Endometrial microvascular endothelial cells (primary cell): Measurements from ENCODE around the gene SERPINE2. TPM values are rescaled to one million over a fixed set of nuclear protein-coding genes. Genes with fewer than 3 reads are reported as not detected.

Experiments used
- in situ Hi-C: cut with HindIII; loops from 2 replicates; pipeline ENCODE4 v1.10.0; 2017; ENCODE audit warnings: low sequenced_read_pairs, low pct_unique_long_range_greater_than_20kb; ENCODE audit errors: inconsistent ontology term
- total RNA-seq: library from RNA; depleted of rRNA; stranded (reverse); fragments of >200 nt; gene quantifications from one replicate; pipeline ENCODE4 v1.2.3, GENCODE V29; 2015; ENCODE audit errors: inconsistent ontology term

SERPINE2 gene
- total RNA-seq = 6.4 TPM

DNA sequence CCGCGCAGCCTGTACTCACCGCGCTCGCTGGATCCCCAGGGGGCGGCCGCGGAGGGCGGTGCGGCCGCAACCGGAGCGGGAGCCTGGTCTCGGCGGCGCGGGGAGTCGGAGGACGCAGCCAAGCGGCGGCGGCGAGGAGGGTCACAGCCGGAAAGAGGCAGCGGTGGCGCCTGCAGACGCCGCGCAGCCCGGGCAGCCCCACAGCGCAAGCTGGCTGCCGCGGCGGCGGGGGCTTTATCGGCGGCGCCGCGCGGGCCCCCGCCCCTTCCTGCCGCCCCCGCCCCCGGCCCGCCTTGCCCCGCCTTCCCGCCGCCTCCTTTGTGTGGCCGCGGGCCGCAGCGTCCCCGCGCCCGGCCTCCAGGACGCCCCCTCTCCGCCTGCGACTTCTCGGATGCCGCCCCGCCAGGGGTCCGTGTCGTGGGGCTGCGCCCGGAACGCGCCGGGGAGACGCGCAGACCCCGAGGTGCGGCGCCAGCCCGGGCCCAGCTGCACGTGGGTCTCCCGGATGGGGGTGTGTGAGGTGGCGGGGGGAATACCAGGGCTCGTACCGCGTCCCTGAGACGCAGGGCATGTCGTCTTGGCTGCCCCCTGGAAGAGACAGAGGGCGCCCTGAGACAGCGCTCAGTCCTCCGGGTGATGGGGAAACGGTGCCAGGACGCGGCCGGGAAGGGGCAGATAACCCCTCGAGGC, at the start of gene SERPINE2:
SERPINE2 (minus strand) TSS at position 207 of the 690 bp plus-strand sequence. CDS start 37,386 bp downstream, outside the sequence.
- in situ Hi-C loops = no loop called here

DNA sequence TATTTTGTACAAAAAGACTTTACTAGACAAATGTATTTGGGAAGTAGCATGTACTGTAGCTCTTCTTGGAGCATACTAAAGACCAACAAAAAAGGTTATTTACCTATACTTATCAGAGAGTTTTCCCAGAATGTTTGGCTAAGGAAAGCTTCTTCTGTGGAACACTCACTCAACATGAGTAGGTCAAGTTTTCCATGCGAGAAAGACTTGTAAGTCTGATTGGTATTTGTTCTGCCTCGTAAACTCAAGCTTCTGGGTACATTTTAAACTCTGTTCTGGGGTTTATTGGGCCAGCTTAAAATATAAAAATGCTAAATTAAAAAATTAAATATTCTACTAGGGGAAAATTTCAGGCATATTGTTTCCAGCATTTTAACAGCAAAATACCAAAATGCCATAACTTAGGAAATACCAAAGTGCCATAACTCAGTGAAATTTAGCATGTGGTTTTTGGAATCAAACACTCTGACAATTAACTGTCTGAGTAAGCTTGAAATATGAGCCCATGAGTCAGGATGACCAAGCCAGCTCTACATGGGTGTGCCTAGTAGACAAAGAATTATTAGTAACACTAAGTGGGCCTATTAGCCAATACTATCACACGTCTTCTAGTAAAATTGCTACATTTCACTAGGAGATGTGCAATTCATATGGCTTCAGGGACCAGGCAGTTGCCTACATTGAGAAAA, 47.3 kb upstream of the SERPINE2 start:
- in situ Hi-C loops = no loop called here

GRCh38 chr2:224085811-224086210, 46.7 kb upstream of the SERPINE2 start:
- in situ Hi-C loops = no loop called here

DNA sequence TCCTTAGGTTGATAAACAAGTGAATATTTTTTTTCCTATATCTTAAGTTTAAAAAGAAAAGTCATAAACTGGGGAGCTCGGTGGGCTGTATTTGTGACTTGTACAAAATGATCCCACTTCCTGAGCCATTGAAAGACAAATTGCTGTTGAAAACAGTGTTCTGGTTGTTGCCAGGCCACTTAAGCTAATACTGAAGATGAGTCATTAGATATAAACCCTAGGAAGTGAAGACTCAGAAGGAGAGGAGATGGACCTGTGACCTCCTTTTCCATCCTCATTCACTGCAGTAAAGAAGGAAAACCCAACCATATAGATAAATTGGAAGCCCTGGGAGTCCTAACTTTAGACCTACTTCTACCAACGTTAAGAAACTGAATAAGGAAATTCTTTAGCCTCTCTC, 46.2 kb upstream of the SERPINE2 start:
- in situ Hi-C loops = no loop called here

GRCh38 chr2:224084266-224084892, 45.3 kb upstream of the SERPINE2 start:
- in situ Hi-C loops = no loop called here

DNA sequence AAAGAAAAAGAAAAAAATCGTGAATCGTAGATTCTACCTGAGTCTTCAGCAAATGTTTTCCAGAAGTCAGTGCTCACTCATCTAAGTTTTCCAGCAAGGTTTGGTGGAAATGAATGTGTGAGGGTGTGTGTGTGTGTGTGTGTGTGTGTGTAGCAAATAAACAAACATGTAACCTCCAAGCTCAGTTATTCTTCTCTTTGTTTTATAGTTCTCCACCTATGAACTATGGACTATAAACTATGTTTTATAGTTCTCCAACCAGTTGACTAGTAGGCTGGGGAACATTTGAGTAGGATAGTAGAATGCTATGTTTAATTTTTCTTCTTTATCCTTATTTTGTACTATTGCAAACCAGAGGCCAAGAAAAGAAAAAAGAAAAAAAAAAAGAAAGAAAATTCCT, 44.6 kb upstream of the SERPINE2 start:
- in situ Hi-C loops = no loop called here

GRCh38 chr2:224078656-224079055, 39.6 kb upstream of the SERPINE2 start:
- in situ Hi-C loops = no loop called here

DNA sequence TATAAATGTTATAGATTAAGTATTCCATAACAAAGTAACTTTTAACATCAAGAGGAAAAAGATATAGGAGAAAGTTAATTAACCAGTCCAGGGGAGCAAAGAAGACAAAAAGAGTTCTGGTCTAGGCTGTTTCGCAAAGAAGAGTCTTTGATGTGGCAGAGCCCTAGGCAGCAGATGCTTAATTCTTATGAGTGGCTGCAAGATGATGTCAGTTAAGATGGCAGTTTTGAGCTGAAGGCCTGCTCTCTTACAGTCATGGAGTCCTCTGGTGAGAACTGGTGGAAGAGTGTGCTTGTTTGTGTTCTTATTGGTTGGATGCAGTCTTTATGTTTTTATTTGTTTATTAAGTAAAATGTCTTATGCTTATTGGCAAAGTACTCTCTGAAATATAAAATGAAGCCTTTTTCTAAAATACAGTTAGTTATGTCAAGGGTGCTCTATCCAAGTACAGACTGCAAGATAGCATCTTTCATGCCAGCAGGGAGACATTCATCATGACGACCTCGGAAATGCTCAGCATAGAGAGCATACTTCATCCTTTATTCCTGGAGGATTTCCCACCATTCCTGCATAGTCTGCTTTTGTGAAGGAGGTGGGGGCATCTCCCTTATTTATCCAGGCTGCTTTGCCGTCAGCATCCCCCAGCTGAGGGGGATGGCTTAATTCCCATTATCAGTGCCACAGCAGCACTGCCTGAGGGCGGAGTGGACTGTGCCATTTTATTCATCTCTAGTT, 38.9 kb upstream of the SERPINE2 start:
- in situ Hi-C loops = no loop called here

- in situ Hi-C loops = no loop called here
These were observed 36.5 kb upstream of the SERPINE2 start for GRCh38 chr2:224075588-224075987.

DNA sequence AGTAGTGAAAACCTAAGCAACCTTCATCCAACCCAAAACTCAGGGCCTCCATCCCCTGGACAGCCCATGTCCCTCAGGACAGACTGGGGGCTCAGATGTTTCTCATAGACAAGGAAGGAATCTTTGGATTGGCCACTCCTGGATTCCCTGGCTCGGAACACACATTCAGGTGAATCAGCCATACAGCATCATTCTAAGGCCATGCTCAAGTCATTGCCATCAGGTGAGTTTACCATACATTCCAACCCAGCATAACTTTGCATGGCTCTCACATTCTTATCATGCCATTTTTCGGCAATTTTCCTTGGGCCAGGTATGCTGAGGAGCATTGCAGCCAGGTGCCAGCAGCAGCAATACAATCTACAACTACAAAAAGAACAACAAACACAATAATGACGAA, 34.6 kb upstream of the SERPINE2 start:
- in situ Hi-C loops = no loop called here

GRCh38 chr2:224072541-224073188, 33.6 kb upstream of the SERPINE2 start:
- in situ Hi-C loops = no loop called here

DNA sequence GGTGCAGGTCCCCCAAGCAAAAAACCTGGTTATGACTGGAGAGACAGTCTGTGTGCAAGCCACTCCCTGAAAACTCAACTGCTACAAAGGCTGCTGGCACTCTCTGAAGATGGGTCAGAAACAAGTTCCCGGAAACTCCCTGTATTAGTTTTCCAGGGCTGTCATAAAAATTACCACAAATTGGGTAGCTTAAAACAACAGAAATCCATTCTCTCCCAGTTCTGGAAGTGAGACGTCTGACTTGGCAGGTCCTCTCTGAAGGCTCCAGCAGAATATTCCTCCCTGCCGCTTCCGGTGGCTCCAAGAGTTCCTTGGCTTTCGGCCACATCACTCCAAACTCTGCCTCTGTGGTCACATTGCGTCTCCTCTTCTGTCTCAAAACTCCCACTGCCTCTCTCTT, 30.1 kb upstream of the SERPINE2 start:
- in situ Hi-C loops = no loop called here

- in situ Hi-C loops = no loop called here
These were observed 24.2 kb upstream of the SERPINE2 start for GRCh38 chr2:224063298-224063648.

- in situ Hi-C loops = no loop called here
These were observed 23.6 kb upstream of the SERPINE2 start for GRCh38 chr2:224062481-224063297.

DNA sequence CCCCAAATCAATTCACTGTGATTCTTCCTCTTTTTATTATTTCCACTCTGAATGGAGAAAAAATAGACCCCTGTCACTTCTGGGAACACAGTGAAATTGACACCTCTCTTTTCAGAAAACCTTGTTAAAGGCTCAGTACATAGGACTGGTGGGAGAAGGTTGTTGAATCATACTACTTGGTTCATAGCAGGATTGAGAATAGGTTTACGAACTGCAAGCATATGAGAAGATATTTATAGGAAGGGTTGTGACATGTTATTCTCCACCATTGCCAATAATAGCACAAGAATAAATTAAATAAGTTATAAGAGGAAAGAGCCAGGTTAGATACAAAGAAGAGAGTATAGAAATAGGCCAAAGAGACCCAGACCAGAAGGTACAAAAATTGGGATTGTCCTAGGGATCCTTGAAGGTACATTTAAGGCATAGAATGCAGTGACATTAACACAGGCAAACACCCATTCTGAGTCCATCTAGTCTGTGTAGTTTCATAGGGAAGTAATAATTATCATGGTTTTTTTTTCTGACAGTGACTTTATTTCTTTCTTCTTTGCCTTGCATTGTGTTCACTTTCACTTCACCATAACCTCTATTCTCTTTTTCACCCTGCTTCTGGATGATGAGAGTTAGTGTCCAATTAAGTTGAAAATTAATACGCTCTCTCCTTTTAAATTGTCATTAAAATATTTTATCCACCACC, 21.8 kb upstream of the SERPINE2 start:
- in situ Hi-C loops = no loop called here

- in situ Hi-C loops = no loop called here
These were observed 20.1 kb upstream of the SERPINE2 start for GRCh38 chr2:224059178-224059577.

DNA sequence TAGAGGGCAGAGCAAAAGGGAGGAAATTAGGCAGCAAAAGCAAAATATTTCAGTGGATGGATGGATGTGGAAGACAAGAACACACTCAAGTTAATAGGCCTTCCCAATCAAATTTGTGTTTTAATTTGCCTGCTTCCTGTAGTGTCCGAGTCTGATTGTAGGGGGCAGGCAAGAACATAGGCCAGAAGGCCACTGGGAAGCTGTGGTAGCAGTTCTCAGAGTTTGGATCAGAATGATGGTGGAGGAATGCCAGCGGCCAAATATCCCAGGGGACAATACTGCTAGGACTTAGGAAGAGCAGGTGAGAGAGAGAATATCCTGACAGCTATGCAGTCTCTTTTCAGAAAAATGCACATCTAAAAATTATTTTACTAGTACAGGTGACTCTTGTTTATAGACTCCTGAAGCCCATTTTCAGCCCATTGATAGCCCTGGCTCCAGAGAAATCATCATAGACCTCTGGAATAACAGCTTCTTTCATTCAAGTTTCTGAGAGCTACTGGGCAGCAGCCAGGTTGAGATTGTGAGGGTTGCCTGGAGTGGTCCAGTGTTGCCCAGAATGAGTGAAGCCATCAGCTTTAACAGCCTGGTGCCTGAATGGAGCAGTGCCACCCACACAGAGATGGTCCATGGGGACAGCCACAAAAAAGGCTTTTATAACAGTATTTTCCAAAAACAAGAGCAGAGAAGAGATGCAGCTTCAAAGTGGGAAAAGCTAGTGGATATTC, 19.1 kb upstream of the SERPINE2 start:
- in situ Hi-C loops = no loop called here
